LoVo (cell line): ENCODE results near the gene FZD4.
A peak's percentile ranks its signal among the peaks of the same experiment; 100 is the strongest.
"Not testable (repeated sequence)": the region's sequence is repeated elsewhere in the genome, so short reads cannot be mapped to it uniquely, and the experiment has no call there.

ENCODE experiments used
- DNase-seq: peaks from one replicate; pipeline ENCODE4 v3.0.0-alpha.2; 2016; ENCODE audit warnings: low spot score

Gene FZD4

DNA sequence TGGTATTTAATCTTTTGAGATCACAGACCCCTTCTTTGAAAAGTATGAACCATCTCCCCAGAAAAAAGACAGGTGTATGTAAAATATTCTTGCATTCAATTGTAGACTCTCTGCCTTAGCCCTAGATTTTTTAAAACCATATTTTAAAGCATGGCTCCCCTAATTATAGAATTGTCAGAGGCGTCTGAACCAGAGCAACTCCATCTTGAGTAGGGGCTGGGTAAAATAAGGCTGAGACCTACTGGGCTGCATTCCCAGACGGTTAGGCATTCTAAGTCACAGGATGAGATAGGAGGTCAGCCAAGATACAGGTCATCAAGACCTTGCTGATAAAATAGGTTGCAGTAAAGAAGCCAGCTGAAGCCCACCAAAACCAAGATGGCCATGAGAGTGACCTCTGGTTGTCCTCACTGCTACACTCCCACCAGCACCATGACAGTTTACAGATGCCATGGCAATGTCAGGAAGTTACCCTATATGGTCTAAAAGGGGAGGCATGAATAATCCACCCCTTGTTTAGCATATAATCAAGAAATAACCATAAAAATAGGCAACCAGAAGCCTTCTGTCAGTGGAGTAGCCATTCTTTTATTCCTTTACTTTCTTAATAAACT is 17.9 kb downstream of the FZD4 start:
- DNase-seq = not testable (repeated sequence)

DNA sequence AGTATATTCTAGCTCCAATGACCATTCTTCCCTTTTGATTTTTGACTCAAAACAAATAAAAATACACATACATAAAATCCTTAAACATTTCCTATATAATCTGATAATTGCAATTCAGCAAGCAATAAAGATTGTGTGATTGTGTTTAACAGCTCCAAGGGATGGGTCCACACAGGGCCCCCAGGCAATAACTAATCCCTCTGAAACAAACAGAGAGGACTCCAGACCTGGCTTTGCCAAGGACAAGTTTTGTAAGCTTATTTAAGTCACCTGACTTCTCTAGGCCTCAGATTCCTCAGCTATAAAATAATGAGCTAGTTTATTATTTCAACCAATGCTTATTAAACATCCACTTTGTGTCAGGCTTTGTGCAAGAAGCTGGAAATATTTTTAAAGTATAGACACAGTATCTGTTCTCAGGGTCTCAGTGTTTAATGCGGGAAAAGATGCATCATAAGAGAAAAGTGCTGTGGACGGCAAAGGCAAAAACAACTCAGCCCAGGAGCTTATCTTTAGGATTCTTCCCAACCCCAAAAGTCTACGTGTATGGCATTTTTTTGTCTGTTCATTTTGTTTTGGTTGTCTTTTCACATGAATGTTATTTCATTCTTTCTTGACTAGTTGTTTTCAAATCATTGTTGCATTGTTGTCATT is 20.1 kb downstream of the FZD4 start:
- no peak for DNase-seq

DNA sequence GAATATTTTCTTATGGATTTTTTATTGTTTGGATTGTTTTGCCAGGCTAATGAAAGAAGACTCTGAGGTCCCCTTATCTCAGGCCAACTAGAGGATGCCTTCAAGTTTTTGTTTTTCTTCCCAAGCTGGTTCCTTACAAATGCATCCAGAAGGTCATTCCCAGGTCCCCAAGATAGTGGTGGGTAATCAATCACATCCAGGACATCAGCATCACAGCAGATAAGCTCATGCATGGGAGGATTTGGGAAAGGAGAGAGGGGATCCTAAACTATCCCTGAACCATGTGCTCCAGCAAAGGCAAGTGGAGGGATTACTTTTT is 20.7 kb downstream of the FZD4 start:
- DNase-seq = no peak

DNA sequence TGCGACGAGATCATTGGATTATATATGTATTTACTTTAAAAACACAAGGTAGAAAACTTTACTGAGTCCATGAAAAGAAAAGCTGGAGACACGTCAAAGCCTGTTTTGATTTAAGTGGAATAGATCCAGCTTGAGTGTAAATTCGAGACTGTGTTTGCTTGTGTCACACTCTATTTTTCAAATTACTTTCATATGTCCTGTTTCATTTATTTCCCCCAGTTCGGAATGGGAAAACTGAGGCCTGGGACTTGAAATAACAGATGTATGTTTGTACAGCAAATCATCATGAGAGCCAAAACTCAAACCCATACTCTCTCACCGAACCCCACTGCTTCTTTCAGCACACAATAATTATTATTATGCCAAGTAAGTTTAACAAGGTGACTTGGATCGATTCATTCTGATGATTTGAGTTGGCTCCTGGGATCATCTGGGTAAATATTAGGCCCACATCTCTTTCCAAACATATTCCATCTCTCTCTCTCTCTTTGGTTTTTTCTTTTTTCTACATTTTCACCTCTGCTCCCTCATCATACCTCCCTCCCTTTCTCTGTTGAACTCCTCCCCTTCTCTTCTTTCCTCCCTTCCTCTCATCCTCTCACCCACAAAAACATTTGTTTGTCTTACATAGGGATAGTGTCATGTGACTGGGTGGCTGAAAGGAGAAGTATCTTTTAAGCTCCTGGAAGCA is 21.2 kb downstream of the FZD4 start:
- DNase-seq = no peak

DNA sequence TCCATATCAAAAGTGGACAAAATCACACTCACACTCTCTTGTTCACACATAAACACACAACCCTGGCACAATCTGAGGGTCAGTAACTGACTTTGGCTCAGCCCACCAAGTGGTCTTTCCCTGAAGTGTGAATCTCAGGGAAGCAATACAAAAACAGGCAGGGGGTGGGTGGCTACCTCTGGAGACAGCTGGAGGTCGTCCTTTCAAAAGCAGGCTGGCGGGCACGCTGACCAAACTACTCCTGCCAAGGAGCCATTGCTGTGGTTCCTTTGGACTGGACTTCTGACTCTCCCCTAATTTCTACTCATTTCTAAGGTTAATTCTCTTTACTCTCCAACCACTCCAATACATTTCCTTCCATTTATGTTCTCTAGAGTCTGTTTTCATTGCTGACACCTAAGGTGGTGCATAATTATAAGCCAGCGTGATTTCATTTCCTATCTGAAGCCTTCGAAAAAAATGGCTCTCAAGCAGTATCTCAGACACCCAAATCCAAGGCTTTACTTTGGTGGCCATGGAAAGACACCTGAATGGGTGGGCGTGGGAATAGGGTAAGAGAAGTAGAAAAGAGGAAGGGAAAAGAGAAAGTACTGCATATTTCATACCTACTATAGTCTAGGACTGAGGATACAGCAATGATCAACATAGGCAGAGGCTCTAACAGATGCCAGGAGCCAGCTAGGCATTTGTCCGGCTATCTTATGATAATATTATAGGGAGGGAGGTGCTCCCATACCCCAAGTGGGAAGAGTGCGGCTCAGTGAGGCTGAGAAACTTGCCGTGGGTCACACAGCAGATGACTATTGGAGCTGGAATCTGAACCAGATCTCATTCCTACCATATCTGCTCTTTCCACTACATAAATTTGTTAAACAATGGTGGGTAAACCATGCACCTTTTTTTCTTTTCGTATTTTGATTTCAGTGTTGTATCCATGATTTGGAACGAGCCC is 22.0 kb downstream of the FZD4 start:
- no peak for DNase-seq

DNA sequence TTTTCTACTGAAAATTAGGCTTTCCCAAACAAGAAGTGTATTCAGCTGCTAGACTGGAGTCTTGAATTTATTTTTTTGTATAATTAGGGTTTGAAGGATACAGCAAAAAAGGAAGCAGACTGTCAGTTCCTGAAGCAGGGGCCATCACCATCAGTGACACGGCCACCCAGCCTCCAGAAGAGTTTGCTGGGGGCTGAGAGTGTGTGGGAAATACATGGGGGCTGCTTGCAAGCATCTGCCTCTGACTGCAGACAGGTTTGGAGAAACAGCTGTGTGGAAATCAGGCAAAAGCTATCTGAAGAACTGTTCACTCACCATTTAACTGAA is 23.0 kb downstream of the FZD4 start:
- no peak for DNase-seq

DNA sequence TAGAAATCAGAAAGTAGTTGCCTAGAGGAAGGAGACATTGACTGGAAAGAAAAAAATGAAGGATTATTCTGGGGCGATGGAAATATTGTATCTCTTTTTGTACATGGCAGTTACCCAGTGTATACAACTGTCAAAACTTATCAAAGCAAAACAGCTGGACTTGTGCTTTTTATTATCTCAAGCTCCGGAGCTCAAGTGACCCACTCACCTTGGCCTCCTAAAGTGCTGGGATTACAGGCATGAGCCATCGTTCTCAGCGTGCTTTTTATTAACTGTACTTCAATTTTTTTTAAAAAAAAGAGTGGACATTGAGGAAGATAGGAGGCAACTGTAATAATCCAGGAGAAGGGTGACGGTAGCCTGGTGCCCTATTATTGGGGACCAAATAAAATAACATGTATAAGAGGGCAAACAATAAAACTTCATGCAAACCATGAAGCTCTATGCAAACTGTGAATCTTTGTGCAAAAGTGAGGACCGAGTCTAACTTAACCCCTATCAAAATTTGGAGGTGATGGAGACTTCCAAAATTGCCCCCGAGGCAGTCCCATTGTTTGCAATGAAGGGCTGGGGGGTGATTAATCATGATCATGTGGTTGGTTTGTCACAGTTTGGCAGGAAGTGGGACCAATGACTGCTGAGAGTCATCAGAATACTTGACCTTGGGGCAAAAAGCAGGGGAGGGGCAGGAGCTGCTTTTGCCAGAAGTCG is 23.5 kb downstream of the FZD4 start:
- no peak for DNase-seq

DNA sequence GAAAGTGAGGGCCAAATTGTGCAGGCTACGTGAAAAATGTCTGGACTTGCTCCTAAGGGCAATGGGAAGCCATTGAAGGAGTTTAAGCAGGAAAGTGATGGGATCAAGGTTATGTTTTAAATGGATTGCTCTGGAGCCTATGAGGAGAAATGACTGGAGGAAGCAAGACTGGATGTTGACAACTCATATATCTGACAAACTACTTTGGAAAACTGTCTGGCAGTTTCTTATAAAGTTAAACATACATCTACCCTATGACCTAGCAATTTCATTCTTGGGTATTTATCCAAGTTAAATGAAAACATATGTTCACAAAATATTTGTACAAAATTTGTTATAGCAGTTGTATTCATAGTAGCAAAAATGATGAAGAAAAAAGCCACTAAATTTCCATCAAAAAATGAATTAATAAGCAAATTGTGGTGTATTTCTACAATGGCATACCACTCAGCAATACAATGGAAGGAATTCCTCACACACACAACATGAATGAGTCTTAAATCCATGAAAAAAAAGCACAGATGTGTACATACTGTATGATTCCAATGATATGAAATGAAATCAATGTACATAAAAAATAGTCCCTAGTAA is 24.1 kb downstream of the FZD4 start:
- DNase-seq = no peak

DNA sequence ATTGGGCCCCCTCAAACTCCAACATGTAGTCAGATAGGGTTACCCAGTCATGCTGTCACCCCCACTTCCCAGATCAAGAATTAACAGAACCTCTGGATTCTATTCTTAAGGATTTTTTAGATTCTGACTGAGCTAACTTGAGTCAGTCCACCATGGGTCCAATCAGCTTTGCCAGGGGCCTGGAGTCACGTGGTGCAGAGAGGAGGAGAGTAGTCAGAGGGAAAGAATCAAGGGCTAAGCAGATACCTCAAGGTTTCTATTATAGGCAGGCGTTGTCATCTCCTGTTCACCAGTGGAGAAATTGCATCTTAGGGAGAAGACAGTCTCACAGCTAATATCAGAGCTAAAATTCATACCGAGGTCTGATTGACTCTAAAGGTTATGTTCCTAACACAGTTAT is 28.2 kb downstream of the FZD4 start:
- DNase-seq = no peak

DNA sequence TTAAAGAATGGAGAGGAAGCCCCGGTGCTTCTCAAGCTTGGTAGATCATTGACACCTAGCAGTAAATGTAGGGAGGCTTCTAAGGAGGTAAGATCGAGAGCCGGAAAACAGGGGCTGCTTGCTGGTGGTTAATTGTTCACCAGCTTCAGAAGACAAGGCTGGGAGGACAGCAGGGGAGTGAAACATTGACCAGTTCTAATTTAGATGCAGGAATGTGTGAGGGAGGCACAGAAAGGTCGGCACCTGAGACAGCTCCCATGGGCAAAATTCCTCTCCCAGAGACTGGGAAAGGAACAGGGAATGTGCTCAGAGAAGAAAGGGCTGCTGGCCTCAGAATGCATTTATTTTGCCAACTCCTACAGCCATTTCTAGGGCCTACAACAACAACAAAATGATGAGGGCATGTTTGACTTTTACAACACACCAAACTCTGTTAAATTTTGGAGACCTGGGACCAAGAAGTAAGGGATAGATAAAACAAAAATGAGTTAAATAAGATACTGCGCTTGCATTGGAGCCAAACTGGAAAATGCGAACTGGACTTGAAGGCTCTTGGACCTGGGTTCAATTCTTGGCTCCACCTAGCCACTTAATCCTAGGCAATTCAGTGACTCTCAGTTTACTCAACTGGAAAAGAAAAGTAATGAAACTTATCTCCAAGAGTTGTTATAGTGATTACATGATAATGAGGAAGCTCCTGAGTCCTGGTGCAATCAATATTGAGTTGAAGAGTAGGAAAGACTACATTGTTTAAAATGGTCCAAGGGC is 31.0 kb downstream of the FZD4 start:
- DNase-seq = no peak

DNA sequence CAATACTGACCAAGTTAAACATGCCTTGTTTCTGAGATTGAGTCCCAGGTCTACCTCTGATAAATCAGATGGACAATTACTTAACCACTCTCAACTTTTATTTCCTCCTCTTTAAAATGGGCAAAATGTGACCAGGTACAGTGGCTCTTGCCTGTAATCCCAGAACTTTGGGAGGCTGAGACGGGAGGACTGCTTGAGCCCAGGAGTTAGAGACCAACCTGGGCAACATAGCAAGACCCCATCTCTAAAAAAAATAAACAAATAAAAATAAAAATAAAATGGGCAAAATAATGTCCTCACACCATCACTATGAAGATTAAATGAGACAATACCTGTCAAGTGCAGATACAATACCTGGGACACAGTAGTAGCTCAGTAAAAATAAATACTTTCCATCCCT is 33.0 kb downstream of the FZD4 start:
- DNase-seq = no peak

DNA sequence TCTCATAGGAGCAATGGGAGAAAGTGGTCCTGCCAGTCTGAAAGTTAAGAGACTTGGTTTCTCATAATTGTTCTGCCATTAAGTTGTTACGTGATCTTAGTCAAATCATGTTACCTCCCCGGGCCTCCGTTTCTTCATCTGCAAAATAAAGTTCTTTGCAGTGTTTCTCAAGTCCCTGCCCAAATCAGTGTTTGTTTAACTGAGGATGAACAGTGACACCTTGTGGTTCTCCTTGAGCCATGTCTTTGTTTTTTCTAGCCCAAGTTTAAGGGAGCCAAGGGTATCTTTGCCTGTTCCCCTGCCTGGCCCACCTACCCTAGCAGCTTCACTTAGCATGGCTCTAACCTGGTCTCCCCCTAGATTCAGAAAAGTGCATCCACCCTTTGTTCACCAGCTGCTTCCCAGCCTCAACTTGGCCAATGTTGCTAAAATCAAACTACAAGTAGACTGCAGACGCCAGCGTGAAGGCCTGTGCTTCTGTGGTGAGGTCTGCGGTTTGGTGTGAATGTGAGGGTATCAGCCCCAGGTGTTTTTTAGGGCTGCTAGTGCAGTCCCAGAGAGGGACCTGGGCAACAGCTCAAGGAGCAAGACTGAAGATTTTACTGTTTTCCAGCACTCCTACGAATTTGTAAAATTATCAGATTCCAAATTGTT is 35.5 kb downstream of the FZD4 start:
- DNase-seq = peak; percentile 31

DNA sequence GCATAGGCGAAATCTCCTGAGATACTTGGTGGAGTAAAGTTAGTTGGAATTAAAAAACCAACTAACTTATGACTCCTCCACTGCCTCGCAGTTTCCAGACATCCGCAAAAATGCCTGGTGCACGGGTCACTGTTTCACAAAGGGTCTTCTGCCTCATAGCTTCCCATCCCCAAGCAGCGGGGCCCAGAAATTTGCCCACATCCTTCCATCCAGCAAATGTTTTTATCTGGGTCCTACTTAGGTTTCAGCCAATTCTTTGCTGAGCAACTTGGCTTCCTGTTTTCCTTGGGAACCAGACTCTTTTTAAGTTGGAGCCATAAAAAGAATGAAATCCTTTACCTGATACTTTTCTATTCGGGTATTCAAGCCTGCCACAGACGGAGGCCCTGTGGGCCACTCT is 36.2 kb downstream of the FZD4 start:
- no peak for DNase-seq

DNA sequence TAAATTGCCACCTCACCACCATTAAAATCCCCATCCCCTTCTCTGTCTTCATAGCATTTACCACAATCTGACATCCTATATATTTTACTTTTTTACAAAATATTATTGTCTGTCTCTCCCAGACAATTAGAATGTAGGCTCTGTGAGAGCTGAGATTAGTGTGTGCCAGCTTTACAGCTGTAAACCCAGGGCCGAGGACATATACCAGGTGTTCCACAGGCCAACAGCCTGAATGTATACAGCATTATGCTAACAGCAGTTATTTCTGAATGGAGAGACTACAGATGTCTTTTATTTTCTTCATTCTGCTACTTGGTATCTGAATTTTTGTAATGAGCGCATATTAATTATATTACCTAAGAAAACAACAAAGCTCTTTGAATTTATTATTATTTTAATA is 36.7 kb downstream of the FZD4 start:
- DNase-seq = no peak

DNA sequence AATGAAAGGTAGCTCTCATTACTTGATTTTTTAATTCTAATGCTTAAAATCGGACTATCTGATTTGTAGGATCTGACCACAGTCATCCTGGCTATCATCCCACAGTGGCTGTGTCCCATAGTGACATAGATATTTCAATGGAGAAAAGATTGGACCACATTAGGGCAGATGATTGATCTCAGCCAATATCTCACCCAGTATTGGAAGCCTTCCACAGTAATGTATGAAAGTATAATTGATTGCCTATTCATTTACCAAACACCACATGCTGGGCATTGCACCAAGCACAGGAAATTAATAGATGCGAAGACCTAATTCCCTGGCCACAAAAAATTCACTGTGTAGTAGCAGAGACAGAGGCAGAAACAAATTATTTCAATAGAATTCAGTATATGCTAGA is 37.6 kb downstream of the FZD4 start:
- no peak for DNase-seq

DNA sequence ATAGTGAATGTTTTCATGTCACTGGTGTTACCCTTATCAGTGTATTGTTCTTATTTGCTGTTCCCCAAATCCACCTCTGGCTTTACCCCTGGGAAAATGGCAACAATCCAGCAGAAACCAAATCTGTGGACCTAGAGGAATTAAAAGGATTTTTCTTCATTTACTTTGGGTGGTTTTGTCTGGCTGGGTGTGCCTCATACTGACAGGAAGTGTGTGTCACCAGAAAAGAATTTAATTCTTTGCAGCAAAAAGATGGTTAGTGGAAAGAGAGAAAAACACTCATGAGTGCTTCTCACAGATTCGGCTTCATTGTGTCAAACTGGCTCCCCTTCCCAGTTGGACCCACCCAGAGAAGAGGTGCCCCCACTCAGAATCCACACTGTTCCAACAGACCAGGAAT is 38.9 kb downstream of the FZD4 start:
- peak; percentile 62 for DNase-seq

DNA sequence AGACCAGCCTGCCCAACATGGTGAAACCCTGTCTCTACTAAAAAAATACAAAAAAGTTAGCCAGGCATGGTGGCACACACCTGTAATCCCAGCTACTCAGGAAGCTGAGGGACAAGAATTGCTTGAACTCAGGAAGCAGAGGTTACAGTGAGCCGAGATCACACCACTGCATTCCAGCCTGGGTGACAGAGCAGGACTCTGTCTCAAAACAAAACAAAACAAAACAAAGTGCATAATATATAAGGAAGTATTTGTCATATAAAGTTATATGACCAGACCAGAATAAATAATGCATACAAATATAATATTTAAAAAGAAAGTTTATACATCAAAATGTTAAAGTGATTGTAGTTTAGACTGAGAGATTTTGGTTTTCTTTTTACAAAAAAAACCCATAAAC is 39.3 kb downstream of the FZD4 start:
- not testable (repeated sequence) for DNase-seq

DNA sequence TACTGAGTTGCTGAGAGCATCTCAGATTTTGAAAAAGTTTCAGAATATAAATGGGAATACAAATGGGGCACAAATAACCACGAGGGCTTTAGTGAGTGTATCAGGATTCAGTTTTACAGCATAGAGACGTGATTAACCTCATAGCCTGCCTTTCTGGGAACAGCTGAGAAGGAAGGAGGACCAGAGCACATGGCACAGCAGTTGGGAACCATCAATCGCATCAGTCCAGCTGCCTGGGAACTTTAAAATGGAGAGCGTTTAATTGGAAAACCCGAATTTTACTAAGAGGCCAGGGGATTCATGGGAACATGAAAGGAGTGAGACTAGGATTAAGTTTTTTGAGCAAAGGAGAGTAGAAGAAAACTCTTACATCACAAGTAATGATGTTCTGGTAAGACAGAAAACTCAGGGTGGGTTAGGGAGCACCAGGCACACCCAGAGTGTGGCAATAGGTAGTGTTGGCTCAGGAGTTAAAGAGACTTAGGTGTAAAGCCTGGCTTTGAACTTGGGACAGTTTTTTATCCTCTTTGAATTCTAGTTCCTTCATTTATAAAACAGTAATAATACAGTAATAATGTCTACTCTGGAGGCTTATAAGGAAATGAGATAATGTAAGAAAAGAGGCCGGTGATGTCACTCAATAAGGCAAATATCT is 40.2 kb downstream of the FZD4 start:
- DNase-seq = no peak

DNA sequence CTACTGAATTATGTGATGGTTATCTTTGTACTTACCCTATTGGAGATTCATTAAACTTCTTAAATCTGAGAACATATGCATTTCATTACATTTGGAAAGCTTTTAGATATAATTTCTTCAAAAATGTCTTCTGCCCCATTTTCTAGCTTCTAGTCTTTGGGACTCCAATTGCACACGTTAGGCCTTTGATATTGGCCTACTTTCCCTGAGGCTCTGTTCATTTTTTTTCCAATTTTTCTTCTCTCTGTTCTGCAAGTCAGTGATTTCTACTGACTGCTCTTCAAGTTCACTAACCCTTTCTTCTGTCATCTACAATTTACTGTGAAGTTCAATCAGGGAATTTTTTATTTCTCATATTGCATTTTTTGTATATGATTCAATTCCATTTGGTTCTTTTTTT is 43.0 kb downstream of the FZD4 start:
- no peak for DNase-seq

DNA sequence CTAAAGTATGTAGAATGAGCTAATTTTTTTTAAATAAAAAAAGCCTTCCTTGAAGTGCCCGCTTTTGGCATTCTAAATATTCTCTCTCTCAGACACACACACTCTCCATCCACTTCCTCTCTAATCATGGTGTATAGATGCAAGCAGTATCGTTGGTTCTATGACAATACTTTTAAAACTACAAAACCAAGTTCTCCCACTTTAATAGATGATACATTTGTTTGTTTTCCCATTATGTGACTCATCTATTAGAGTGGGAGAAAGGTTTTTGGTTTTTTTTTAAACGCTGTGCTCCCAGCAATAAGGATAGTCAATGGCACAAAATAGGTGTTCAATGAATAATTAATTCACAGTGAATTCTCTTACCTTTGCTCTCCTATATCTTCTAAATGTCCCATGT is 44.6 kb downstream of the FZD4 start:
- no peak for DNase-seq
